Osteoblast (primary cell): ENCODE measurements around the gene PLEKHA7. TPM values are rescaled to one million over a fixed set of nuclear protein-coding genes. Genes with fewer than 3 reads are reported as not detected.
A peak's percentile ranks its signal among the peaks of the same experiment; 100 is the strongest.

Source experiments
- DNase-seq: peaks from one replicate; pipeline ENCODE4 v3.0.0; 2011; ENCODE audit warnings: low spot score, mixed read lengths; ENCODE audit not compliant: insufficient read length; ENCODE audit errors: missing footprints
- H2AFZ ChIP-seq: 2 replicates; pipeline ENCODE4 v1.6.0; 2011; ENCODE audit warnings: mild to moderate bottlenecking, low read length
- H3K27ac ChIP-seq: 2 replicates; pipeline ENCODE4 v1.5.1; 2011; ENCODE audit warnings: mild to moderate bottlenecking, low read depth, low read length, moderate library complexity
- H3K27me3 ChIP-seq: 2 replicates; pipeline ENCODE4 v1.6.0; 2012; ENCODE audit warnings: mild to moderate bottlenecking, control low read depth, inconsistent platforms, low read length, moderate library complexity; ENCODE audit not compliant: insufficient read depth
- H3K36me3 ChIP-seq: 2 replicates; pipeline ENCODE4 v1.5.1; 2011; ENCODE audit warnings: mild to moderate bottlenecking, low read length, control low read depth, moderate library complexity; ENCODE audit not compliant: insufficient read depth
- H3K4me1 ChIP-seq: 2 replicates; pipeline ENCODE4 v1.5.1; 2011; ENCODE audit warnings: mild to moderate bottlenecking, low read length, control low read depth, moderate library complexity; ENCODE audit not compliant: insufficient read depth
- H3K4me2 ChIP-seq: 2 replicates; pipeline ENCODE4 v1.6.0; 2011; ENCODE audit warnings: mild to moderate bottlenecking, low read length; ENCODE audit not compliant: insufficient read depth
- H3K4me3 ChIP-seq: fragments of 200-600 bp; sonication (generic); 3 replicates; pipeline ENCODE4 v1.5.1; 2012; ENCODE audit warnings: mild to moderate bottlenecking, low read length, inconsistent platforms; ENCODE audit not compliant: insufficient read depth
- H3K79me2 ChIP-seq: 2 replicates; pipeline ENCODE4 v1.6.0; 2012; ENCODE audit warnings: mild to moderate bottlenecking, low read length, control low read depth, inconsistent platforms; ENCODE audit not compliant: insufficient read depth
- H3K9me3 ChIP-seq: 2 replicates; pipeline ENCODE4 v1.5.1; 2011; ENCODE audit warnings: low read depth, low read length, control low read depth
- H4K20me1 ChIP-seq: 2 replicates; pipeline ENCODE4 v1.6.0; 2012; ENCODE audit warnings: mild to moderate bottlenecking, low read length, control low read depth; ENCODE audit not compliant: insufficient read depth
- CTCF ChIP-seq: IDR thresholded peaks from 2 replicates; pipeline ENCODE4 v1.5.1; 2011; ENCODE audit warnings: mild to moderate bottlenecking, low read depth, low read length, moderate library complexity; ENCODE audit errors: extremely low read depth
- total RNA-seq: library from RNA; depleted of rRNA; stranded (reverse); fragments of >200 nt; gene quantifications from 2 replicates; pipeline ENCODE4 v1.2.3, GENCODE V29; 2012

Gene PLEKHA7
- total RNA-seq, 1 donor, result 1.1 TPM

- Histone ChIP-seq H3K27me3 (no peaks in the 10 kb centered on the region), H4K20me1 (no peaks in the 10 kb centered on the region), H2AFZ (no peak overlapping the region), H3K27ac (no peak overlapping the region), H3K36me3 (no peaks in the 10 kb centered on the region), H3K79me2 (no peaks in the 10 kb centered on the region), H3K4me3 (no peak overlapping the region), H3K4me2 (no peak overlapping the region), H3K4me1 (no peaks in the 10 kb centered on the region), H3K9me3 (no peaks in the 10 kb centered on the region)
- no peak for TF ChIP-seq CTCF
- DNase-seq, result no peak
Observed at GRCh38 chr11:16941935-16942334, 72.3 kb downstream of the PLEKHA7 start.

- DNase-seq, result no peak
- H3K4me1 ChIP-seq, result no peaks in the 10 kb centered on the region
- H4K20me1 ChIP-seq, result no peaks in the 10 kb centered on the region
- no peak overlapping the region for H2AFZ ChIP-seq
- H3K27me3 ChIP-seq, result no peaks in the 10 kb centered on the region
- no peak overlapping the region for H3K4me2 ChIP-seq
- no peak overlapping the region for H3K27ac ChIP-seq
- H3K9me3 ChIP-seq, result no peaks in the 10 kb centered on the region
- H3K79me2 ChIP-seq, result no peaks in the 10 kb centered on the region
- H3K4me3 ChIP-seq, result no peak overlapping the region
- TF ChIP-seq CTCF, result no peak
- H3K36me3 ChIP-seq, result no peaks in the 10 kb centered on the region
Observed at GRCh38 chr11:16938061-16938460, 76.2 kb downstream of the PLEKHA7 start.

GRCh38 chr11:16936643-16937042, 77.6 kb downstream of the PLEKHA7 start:
- no peaks in the 10 kb centered on the region for H4K20me1 ChIP-seq
- H3K36me3 ChIP-seq, result no peaks in the 10 kb centered on the region
- no peaks in the 10 kb centered on the region for H3K4me1 ChIP-seq
- H3K79me2 ChIP-seq, result no peaks in the 10 kb centered on the region
- no peak for TF ChIP-seq CTCF
- H3K27ac ChIP-seq, result no peak overlapping the region
- no peaks in the 10 kb centered on the region for H3K9me3 ChIP-seq
- no peak overlapping the region for H3K4me2 ChIP-seq
- H3K27me3 ChIP-seq, result no peaks in the 10 kb centered on the region
- no peak for DNase-seq
- H3K4me3 ChIP-seq, result no peak overlapping the region
- no peak overlapping the region for H2AFZ ChIP-seq

- Histone ChIP-seq H3K36me3 (no peaks in the 10 kb centered on the region), H3K27ac (no peak overlapping the region), H3K4me1 (no peaks in the 10 kb centered on the region), H3K79me2 (no peaks in the 10 kb centered on the region), H3K27me3 (no peaks in the 10 kb centered on the region), H3K4me2 (no peak overlapping the region), H3K4me3 (no peak overlapping the region), H3K9me3 (no peaks in the 10 kb centered on the region), H2AFZ (no peak overlapping the region), H4K20me1 (no peaks in the 10 kb centered on the region)
- DNase-seq, result no peak
- peak; percentile 72 for TF ChIP-seq CTCF
Observed at GRCh38 chr11:16935518-16936302, 78.5 kb downstream of the PLEKHA7 start.
